AG04450 (cell line): ENCODE data around the gene CCDC38. TPM values are rescaled to one million over a fixed set of nuclear protein-coding genes. Genes with fewer than 3 reads are reported as not detected.

Experiments used
- CTCF ChIA-PET: fragments of 300-600, 350-600 bp; formaldehyde crosslinking; extraction: SDS; loops from one replicate; lab custom pipeline; 2022; ENCODE audit warnings: antibody characterized with exemption, inconsistent platforms; lab: Charles Lee
- POLR2A ChIA-PET: fragments of 350-600 bp; formaldehyde crosslinking; extraction: SDS; loops from one replicate; lab custom pipeline; 2021; ENCODE audit warnings: antibody characterized with exemption, inconsistent platforms; lab: Yijun Ruan, JAX
- DNase-seq: peaks from one replicate; pipeline ENCODE4 v3.0.0-alpha.2; 2011; ENCODE audit warnings: low read depth, low spot score
- H3K27ac ChIP-seq: one replicate; pipeline ENCODE4 v1.5.1; 2012; ENCODE audit warnings: low read depth, low read length, control low read depth
- H3K27me3 ChIP-seq: one replicate; pipeline ENCODE4 v1.6.0; 2012; ENCODE audit warnings: low read length; ENCODE audit not compliant: control insufficient read depth, insufficient read depth
- H3K4me3 ChIP-seq: 2 replicates; pipeline ENCODE4 v1.5.1; 2011; ENCODE audit warnings: mild to moderate bottlenecking, low read depth, low read length, control low read depth
- H3K9me3 ChIP-seq: 2 replicates; pipeline ENCODE4 v1.5.1; 2012; ENCODE audit warnings: low read length; ENCODE audit not compliant: control insufficient read depth, insufficient read depth
- polyA plus RNA-seq: library from polyadenylated mRNA; depleted of rRNA; stranded (reverse); fragments of >200 nt; gene quantifications from 2 replicates; pipeline ENCODE4 v1.2.3, GENCODE V29; 2011
- TF ChIP-seq, protein P1 (sequence below): IDR thresholded peaks from 2 replicates; pipeline ENCODE4 v1.5.1; 2011; ENCODE audit warnings: low read depth, low read length, control low read depth, inconsistent platforms

The CCDC38 gene
- polyA plus RNA-seq, 1 experiment = not detected

- no peak for DNase-seq
- Histone ChIP-seq H3K27ac (no peak overlapping the region), H3K4me3 (no peak overlapping the region), H3K9me3 (no peaks in the 10 kb centered on the region), H3K27me3 (no peaks in the 10 kb centered on the region)
- TF ChIP-seq, protein P1, sequence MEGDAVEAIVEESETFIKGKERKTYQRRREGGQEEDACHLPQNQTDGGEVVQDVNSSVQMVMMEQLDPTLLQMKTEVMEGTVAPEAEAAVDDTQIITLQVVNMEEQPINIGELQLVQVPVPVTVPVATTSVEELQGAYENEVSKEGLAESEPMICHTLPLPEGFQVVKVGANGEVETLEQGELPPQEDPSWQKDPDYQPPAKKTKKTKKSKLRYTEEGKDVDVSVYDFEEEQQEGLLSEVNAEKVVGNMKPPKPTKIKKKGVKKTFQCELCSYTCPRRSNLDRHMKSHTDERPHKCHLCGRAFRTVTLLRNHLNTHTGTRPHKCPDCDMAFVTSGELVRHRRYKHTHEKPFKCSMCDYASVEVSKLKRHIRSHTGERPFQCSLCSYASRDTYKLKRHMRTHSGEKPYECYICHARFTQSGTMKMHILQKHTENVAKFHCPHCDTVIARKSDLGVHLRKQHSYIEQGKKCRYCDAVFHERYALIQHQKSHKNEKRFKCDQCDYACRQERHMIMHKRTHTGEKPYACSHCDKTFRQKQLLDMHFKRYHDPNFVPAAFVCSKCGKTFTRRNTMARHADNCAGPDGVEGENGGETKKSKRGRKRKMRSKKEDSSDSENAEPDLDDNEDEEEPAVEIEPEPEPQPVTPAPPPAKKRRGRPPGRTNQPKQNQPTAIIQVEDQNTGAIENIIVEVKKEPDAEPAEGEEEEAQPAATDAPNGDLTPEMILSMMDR = no peak
- ChIA-PET POLR2A (no interaction called here), CTCF (no interaction called here)
Measured at GRCh38 chr12:95896846-95897245, 45.6 kb downstream of the CCDC38 start.

- no peaks in the 10 kb centered on the region for H3K27me3 ChIP-seq
- H3K27ac ChIP-seq = no peak overlapping the region
- DNase-seq = no peak
- TF ChIP-seq, protein P1 = no peak
- H3K9me3 ChIP-seq = no peaks in the 10 kb centered on the region
- CTCF ChIA-PET = no interaction called here
- POLR2A ChIA-PET = no interaction called here
- H3K4me3 ChIP-seq = no peak overlapping the region
Measured at GRCh38 chr12:95890958-95891357, 51.5 kb downstream of the CCDC38 start.

DNA sequence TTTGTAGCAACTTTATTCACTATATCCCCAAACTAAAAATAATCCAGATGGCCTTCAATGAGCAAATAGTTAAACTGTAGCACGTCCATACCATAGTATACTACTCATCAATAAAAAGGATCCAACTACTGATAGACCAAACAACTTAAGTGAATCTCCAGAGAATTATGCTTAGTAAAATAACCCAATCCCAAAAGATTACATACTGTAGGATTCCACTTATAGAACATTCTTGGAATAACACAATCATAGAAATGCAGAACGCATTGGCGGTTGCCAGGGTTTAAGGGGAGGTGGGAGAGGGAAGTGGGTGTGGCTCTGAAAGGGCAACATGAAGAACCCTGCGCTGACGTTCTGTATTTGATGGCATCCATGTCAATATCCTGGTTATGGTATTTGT, 55.1 kb downstream of the CCDC38 start:
- no peak for DNase-seq
- H3K4me3 ChIP-seq = no peak overlapping the region
- H3K27me3 ChIP-seq = no peaks in the 10 kb centered on the region
- ChIA-PET CTCF (interaction anchor here (2.0 kb wide), 1 partner anchor 31 kb away, joined by 4 read pairs; no protein-coding TSS in a partner anchor), POLR2A (no interaction called here)
- TF ChIP-seq, protein P1 = no peak
- no peak overlapping the region for H3K27ac ChIP-seq
- H3K9me3 ChIP-seq = no peaks in the 10 kb centered on the region

GRCh38 chr12:95884998-95885397, 57.4 kb downstream of the CCDC38 start:
- TF ChIP-seq, protein P1 = no peak
- no peak for DNase-seq
- POLR2A ChIA-PET = no interaction called here
- CTCF ChIA-PET = interaction anchor here (1.0 kb wide), 1 partner anchor 33 kb away, joined by 3 read pairs; no protein-coding TSS in a partner anchor
- Histone ChIP-seq H3K27ac (no peak overlapping the region), H3K9me3 (no peaks in the 10 kb centered on the region), H3K4me3 (no peak overlapping the region), H3K27me3 (no peaks in the 10 kb centered on the region)

- DNase-seq = no peak
- H3K9me3 ChIP-seq = no peaks in the 10 kb centered on the region
- H3K4me3 ChIP-seq = no peak overlapping the region
- no peak overlapping the region for H3K27ac ChIP-seq
- CTCF ChIA-PET = no interaction called here
- POLR2A ChIA-PET = no interaction called here
- no peaks in the 10 kb centered on the region for H3K27me3 ChIP-seq
- TF ChIP-seq, protein P1 = no peak
Measured at GRCh38 chr12:95882873-95883272, 59.5 kb downstream of the CCDC38 start.
